ENCODE results near the gene PLCB1.

DNA sequence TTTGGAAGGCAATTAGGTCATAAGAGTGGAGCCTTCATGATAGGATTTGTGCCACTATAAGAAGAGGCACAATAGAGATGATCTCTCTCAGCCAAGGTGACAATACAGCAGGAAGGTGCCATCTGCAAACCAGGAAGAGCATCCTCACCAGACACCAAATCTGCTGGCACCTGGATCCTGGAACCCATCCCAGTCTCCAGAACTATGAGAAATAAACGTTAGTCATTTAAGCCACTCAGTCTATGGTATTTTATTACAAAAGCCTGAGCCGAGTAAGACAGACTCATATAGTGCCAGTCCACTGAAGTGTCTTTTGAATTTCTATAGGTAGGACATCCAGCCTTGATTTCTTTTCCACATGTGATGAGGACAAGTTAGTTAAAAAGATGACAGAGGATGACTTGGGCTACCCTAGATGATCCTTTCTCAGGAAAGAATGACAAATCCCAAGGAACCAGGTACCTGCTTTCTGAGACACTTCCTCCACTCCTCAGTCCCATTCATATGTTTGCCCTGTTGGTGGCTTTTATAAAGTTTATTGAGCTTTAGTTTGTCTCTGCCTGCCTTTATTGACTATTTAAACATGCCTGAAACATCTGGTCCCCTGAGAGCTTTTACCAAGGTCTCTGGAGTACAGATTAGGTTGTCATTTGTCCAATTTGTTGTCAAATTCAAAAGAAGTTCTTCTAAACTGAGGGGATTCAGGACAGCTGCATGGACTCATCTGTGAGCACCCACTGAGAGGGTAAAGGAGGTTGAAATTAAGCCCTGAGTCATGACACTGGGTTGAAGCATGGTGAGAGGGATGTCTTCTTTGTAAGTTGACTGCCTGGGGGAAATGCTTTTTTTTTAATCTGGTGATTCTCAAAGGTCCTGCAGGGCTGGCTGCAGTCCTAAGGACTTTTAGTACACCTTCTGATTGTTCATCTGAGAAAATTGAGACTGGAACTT, 771.9 kb downstream of the PLCB1 start:
- TF ChIP-seq CTCF (IDR thresholded peaks at IDR 0.05; ENCODE audit: insufficient read depth, low read depth, low read length) (no peak), EZH2 (IDR thresholded peaks at IDR 0.05; ENCODE audit: insufficient read depth, low read length) (no peak)

Measured in astrocyte (in vitro differentiated cells and primary cell).